ENCODE data around the gene AIMP1. TPM values are rescaled to one million over a fixed set of nuclear protein-coding genes. Genes with fewer than 3 reads are reported as not detected.

The AIMP1 gene
- total RNA-seq, 1 experiment from 2014 or later, result 52.5 TPM

DNA sequence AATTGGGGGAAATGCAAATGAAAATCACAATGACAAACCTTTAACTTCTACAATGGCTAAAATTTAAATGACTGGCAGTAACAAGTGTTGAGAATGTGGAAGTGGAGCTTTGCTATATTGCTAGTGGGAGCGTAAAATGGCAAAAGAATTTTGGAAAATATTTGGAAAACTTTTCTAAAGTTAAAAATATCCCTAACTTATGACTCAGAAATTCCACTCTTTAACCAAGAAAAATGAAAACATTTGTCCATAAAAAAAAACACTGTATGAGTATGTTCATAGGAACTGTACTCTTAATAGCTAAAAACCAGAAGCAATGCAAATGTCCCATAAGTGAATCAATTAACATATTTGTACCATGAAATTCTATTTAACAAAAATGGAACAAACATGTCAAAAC lies 4.0 kb upstream of the AIMP1 start:
- ChIA-PET CTCF (no interaction called here), POLR2A (no interaction called here)
- H3K4me1 Mint-ChIP-seq, result peaks cover 6% of the 10 kb centered on the region
- no peaks in the 10 kb centered on the region for H3K9me3 Mint-ChIP-seq
- H3K4me3 Mint-ChIP-seq, result no peak overlapping the region
- ATAC-seq (no peak), DNase-seq (ENCODE audit: low spot score) (no peak)
- H3K27ac Mint-ChIP-seq, result no peak overlapping the region
- no peaks in the 10 kb centered on the region for H3K27me3 Mint-ChIP-seq (ENCODE audit: low read depth)
- TF ChIP-seq ZMAT4 (CRISPR knock-in tag; IDR thresholded peaks at IDR 0.05) (no peak), FOXP1 (CRISPR knock-in tag; IDR thresholded peaks at IDR 0.05; ENCODE audit: borderline replicate concordance) (no peak), TEAD1 (CRISPR knock-in tag; IDR thresholded peaks at IDR 0.05) (no peak), TCF7 (CRISPR knock-in tag; IDR thresholded peaks at IDR 0.05; ENCODE audit: low read depth) (no peak), ZNF138 (CRISPR knock-in tag; conservative IDR thresholded peaks at IDR 0.05) (no peak), MXD4 (CRISPR knock-in tag; IDR thresholded peaks at IDR 0.05; ENCODE audit: borderline replicate concordance) (no peak), E2F5 (CRISPR knock-in tag; IDR thresholded peaks at IDR 0.05) (no peak), ZNF396 (CRISPR knock-in tag; IDR thresholded peaks at IDR 0.05; ENCODE audit: borderline replicate concordance) (no peak)
- TF ChIP-seq, protein P1, sequence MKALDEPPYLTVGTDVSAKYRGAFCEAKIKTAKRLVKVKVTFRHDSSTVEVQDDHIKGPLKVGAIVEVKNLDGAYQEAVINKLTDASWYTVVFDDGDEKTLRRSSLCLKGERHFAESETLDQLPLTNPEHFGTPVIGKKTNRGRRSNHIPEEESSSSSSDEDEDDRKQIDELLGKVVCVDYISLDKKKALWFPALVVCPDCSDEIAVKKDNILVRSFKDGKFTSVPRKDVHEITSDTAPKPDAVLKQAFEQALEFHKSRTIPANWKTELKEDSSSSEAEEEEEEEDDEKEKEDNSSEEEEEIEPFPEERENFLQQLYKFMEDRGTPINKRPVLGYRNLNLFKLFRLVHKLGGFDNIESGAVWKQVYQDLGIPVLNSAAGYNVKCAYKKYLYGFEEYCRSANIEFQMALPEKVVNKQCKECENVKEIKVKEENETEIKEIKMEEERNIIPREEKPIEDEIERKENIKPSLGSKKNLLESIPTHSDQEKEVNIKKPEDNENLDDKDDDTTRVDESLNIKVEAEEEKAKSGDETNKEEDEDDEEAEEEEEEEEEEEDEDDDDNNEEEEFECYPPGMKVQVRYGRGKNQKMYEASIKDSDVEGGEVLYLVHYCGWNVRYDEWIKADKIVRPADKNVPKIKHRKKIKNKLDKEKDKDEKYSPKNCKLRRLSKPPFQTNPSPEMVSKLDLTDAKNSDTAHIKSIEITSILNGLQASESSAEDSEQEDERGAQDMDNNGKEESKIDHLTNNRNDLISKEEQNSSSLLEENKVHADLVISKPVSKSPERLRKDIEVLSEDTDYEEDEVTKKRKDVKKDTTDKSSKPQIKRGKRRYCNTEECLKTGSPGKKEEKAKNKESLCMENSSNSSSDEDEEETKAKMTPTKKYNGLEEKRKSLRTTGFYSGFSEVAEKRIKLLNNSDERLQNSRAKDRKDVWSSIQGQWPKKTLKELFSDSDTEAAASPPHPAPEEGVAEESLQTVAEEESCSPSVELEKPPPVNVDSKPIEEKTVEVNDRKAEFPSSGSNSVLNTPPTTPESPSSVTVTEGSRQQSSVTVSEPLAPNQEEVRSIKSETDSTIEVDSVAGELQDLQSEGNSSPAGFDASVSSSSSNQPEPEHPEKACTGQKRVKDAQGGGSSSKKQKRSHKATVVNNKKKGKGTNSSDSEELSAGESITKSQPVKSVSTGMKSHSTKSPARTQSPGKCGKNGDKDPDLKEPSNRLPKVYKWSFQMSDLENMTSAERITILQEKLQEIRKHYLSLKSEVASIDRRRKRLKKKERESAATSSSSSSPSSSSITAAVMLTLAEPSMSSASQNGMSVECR (CRISPR knock-in tag; IDR thresholded peaks at IDR 0.05; ENCODE audit: borderline replicate concordance), result no peak
- peaks cover 4% of the 10 kb centered on the region; the same call in 1 of the 2 replicates for H3K36me3 Mint-ChIP-seq

- TF ChIP-seq NR2C2 (CRISPR knock-in tag; IDR thresholded peaks at IDR 0.05), result no peak
- no peak for TF ChIP-seq E2F5 (CRISPR knock-in tag; IDR thresholded peaks at IDR 0.05)
- no peak for TF ChIP-seq NFE2L1 (CRISPR knock-in tag; IDR thresholded peaks at IDR 0.05)
- TF ChIP-seq ETV6 (CRISPR knock-in tag; IDR thresholded peaks at IDR 0.05), result no peak
- no peak for TF ChIP-seq NFATC4 (CRISPR knock-in tag; IDR thresholded peaks at IDR 0.05)
- no peak for TF ChIP-seq TEAD4 (CRISPR knock-in tag; IDR thresholded peaks at IDR 0.05)
- ATAC-seq (no peak), DNase-seq (ENCODE audit: low spot score) (no peak)
- Mint-ChIP-seq H3K27ac (no peak overlapping the region; the same call in 1 of the 2 replicates), H3K4me1 (peaks cover 6% of the 10 kb centered on the region), H3K36me3 (peaks cover 4% of the 10 kb centered on the region; the same call in 1 of the 2 replicates), H3K4me3 (no peak overlapping the region), H3K9me3 (no peaks in the 10 kb centered on the region), H3K27me3 (ENCODE audit: low read depth) (no peaks in the 10 kb centered on the region)
- ChIA-PET POLR2A (no interaction called here), CTCF (interaction anchor here (0.5 kb wide), 1 partner anchor 15 kb away, joined by 3 read pairs; no protein-coding TSS in a partner anchor)
These were observed 3.3 kb upstream of the AIMP1 start for GRCh38 chr4:106312997-106313522.

GRCh38 chr4:106314960-106315359 lies 1.4 kb upstream of the AIMP1 start:
- POLR2A ChIA-PET, result interaction anchor here (0.6 to 1.1 kb wide), 3 partner anchors 14 to 1511 kb away, joined by 3 to 5 read pairs (median 4); no protein-coding TSS in a partner anchor
- CTCF ChIA-PET, result no interaction called here
- no peak for ATAC-seq
- Mint-ChIP-seq H3K36me3 (peaks cover 5% of the 10 kb centered on the region), H3K27me3 (ENCODE audit: low read depth) (no peaks in the 10 kb centered on the region), H3K27ac (peak overlapping the region; percentile 26), H3K4me1 (peaks cover 6% of the 10 kb centered on the region), H3K9me3 (peaks cover 10% of the 10 kb centered on the region), H3K4me3 (no peak overlapping the region)
- DNase-seq (ENCODE audit: low spot score), result no peak
- TF ChIP-seq ZNF671 (CRISPR knock-in tag; IDR thresholded peaks at IDR 0.05), result no peak
- no peak for TF ChIP-seq STAT6 (CRISPR knock-in tag; conservative IDR thresholded peaks at IDR 0.05; ENCODE audit: low read depth)
- TF ChIP-seq, protein P2, sequence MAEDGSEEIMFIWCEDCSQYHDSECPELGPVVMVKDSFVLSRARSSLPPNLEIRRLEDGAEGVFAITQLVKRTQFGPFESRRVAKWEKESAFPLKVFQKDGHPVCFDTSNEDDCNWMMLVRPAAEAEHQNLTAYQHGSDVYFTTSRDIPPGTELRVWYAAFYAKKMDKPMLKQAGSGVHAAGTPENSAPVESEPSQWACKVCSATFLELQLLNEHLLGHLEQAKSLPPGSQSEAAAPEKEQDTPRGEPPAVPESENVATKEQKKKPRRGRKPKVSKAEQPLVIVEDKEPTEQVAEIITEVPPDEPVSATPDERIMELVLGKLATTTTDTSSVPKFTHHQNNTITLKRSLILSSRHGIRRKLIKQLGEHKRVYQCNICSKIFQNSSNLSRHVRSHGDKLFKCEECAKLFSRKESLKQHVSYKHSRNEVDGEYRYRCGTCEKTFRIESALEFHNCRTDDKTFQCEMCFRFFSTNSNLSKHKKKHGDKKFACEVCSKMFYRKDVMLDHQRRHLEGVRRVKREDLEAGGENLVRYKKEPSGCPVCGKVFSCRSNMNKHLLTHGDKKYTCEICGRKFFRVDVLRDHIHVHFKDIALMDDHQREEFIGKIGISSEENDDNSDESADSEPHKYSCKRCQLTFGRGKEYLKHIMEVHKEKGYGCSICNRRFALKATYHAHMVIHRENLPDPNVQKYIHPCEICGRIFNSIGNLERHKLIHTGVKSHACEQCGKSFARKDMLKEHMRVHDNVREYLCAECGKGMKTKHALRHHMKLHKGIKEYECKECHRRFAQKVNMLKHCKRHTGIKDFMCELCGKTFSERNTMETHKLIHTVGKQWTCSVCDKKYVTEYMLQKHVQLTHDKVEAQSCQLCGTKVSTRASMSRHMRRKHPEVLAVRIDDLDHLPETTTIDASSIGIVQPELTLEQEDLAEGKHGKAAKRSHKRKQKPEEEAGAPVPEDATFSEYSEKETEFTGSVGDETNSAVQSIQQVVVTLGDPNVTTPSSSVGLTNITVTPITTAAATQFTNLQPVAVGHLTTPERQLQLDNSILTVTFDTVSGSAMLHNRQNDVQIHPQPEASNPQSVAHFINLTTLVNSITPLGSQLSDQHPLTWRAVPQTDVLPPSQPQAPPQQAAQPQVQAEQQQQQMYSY (CRISPR knock-in tag; IDR thresholded peaks at IDR 0.05), result no peak
- TF ChIP-seq RORB (CRISPR knock-in tag; IDR thresholded peaks at IDR 0.05), result no peak
- TF ChIP-seq KAT7 (CRISPR knock-in tag; IDR thresholded peaks at IDR 0.05; ENCODE audit: borderline replicate concordance), result no peak
- no peak for TF ChIP-seq NFATC4 (CRISPR knock-in tag; IDR thresholded peaks at IDR 0.05)
